GM21381 (cell line): Measurements from ENCODE around the gene AMZ2.
"Not testable (repeated sequence)": the region's sequence is repeated elsewhere in the genome, so short reads cannot be mapped to it uniquely, and the experiment has no call there.

Source experiments
- ATAC-seq: cut with Tn5 transposase; IDR thresholded peaks from one replicate; pipeline ENCODE4 v1.9.1; 2021; ENCODE audit warnings: mild to moderate bottlenecking, moderate library complexity; ENCODE audit not compliant: unreplicated experiment

Gene AMZ2

GRCh38 chr17:68248891-68249290 is 1.0 kb downstream of the AMZ2 start:
- no peak for ATAC-seq

- no peak for ATAC-seq
These were observed 1.5 kb downstream of the AMZ2 start for GRCh38 chr17:68249354-68249765.

GRCh38 chr17:68253426-68253825 is 5.6 kb downstream of the AMZ2 start:
- not testable (repeated sequence) for ATAC-seq

- no peak for ATAC-seq
These were observed 7.3 kb downstream of the AMZ2 start for GRCh38 chr17:68255151-68255550.

- ATAC-seq, result no peak
These were observed 8.1 kb downstream of the AMZ2 start for GRCh38 chr17:68255731-68256538.

GRCh38 chr17:68256701-68257100 is 8.9 kb downstream of the AMZ2 start:
- ATAC-seq, result not testable (repeated sequence)

- ATAC-seq, result no peak
These were observed 10.1 kb downstream of the AMZ2 start for GRCh38 chr17:68257934-68258333.

GRCh38 chr17:68258890-68259647 is 11.2 kb downstream of the AMZ2 start:
- peak; percentile 93 for ATAC-seq

- ATAC-seq, result not testable (repeated sequence)
These were observed 11.8 kb downstream of the AMZ2 start for GRCh38 chr17:68259648-68259951.

GRCh38 chr17:68260051-68260762 is 12.4 kb downstream of the AMZ2 start:
- ATAC-seq, result no peak

GRCh38 chr17:68262467-68262866 is 14.6 kb downstream of the AMZ2 start:
- ATAC-seq, result not testable (repeated sequence)

- ATAC-seq, result peak; percentile 38
These were observed 15.3 kb downstream of the AMZ2 start for GRCh38 chr17:68263101-68263681.

GRCh38 chr17:68265833-68266232 is 18.0 kb downstream of the AMZ2 start:
- not testable (repeated sequence) for ATAC-seq

- ATAC-seq, result no peak
These were observed 25.9 kb downstream of the AMZ2 start for GRCh38 chr17:68273722-68274121.

GRCh38 chr17:68276339-68276738 is 28.5 kb downstream of the AMZ2 start:
- not testable (repeated sequence) for ATAC-seq

- no peak for ATAC-seq
These were observed 30.0 kb downstream of the AMZ2 start for GRCh38 chr17:68277807-68278206.

- ATAC-seq, result not testable (repeated sequence)
These were observed 34.1 kb downstream of the AMZ2 start for GRCh38 chr17:68281965-68282364.

- no peak for ATAC-seq
These were observed 40.5 kb downstream of the AMZ2 start for GRCh38 chr17:68288375-68288774.

GRCh38 chr17:68288804-68289203 is 41.0 kb downstream of the AMZ2 start:
- ATAC-seq, result no peak

- no peak for ATAC-seq
These were observed 41.6 kb downstream of the AMZ2 start for GRCh38 chr17:68289473-68289872.

GRCh38 chr17:68289936-68290267 is 42.1 kb downstream of the AMZ2 start:
- ATAC-seq, result no peak
